CD4-positive, alpha-beta T cell (primary cell): Measurements from ENCODE around the gene CPNE1. TPM values are rescaled to one million over a fixed set of nuclear protein-coding genes. Genes with fewer than 3 reads are reported as not detected.

Source experiments
- ATAC-seq: fragments of 200-7000 bp; cut with Tn5 transposase; one replicate; pipeline ENCODE4 v1.10.0; 2022; ENCODE audit warnings: mild to moderate bottlenecking; ENCODE audit not compliant: poor library complexity
- CTCF ChIA-PET: fragments of 350-600 bp; sonication (Branson Sonifier 250); formaldehyde crosslinking; loops from one replicate; lab custom pipeline; 2021; ENCODE audit warnings: antibody characterized with exemption, inconsistent platforms; lab: Charles Lee
- POLR2A ChIA-PET: fragments of 350-600 bp; sonication (Branson Sonifier 250); formaldehyde crosslinking; loops from one replicate; lab custom pipeline; 2021; ENCODE audit warnings: antibody characterized with exemption, inconsistent platforms; lab: Charles Lee
- DNase-seq, 14 experiments: peaks; one replicate each; pipeline ENCODE4 v3.0.0-alpha.2; 2013 to 2020; ENCODE audit warnings: mixed read lengths in 2 of 14
- H3K27ac ChIP-seq, 2 donors: one replicate each; pipeline versions ENCODE4 v1.5.1 to v1.7.0; 2013; ENCODE audit warnings: low read length in 2 of 2, low read depth in 1 of 2, mild to moderate bottlenecking in 1 of 2
- H3K27me3 ChIP-seq, 2 experiments: 1 replicate in 1 of 2; 2 replicates in 1 of 2; pipeline versions ENCODE4 v1.6.1 to v1.7.0; 2013; ENCODE audit warnings: low read length in 2 of 2, control low read depth in 1 of 2, mild to moderate bottlenecking in 1 of 2, moderate library complexity in 1 of 2; ENCODE audit not compliant: insufficient read depth in 2 of 2, control insufficient read depth in 1 of 2
- H3K36me3 ChIP-seq: one replicate; pipeline ENCODE4 v1.6.1; 2013; ENCODE audit warnings: low read length, control low read depth; ENCODE audit not compliant: insufficient read depth
- H3K4me1 ChIP-seq: one replicate; pipeline ENCODE4 v1.6.1; 2013; ENCODE audit warnings: low read length, control low read depth; ENCODE audit not compliant: insufficient read depth
- H3K4me3 ChIP-seq: one replicate; pipeline ENCODE4 v1.5.1; 2013; ENCODE audit warnings: mild to moderate bottlenecking, low read length, moderate library complexity
- H3K9me3 ChIP-seq, 2 experiments: 1 replicate in 1 of 2; 2 replicates in 1 of 2; pipeline versions ENCODE4 v1.6.1 to v1.7.0; 2013; ENCODE audit warnings: low read length in 2 of 2, mild to moderate bottlenecking in 2 of 2, control low read depth in 1 of 2, moderate library complexity in 1 of 2; ENCODE audit not compliant: control insufficient read depth in 1 of 2, insufficient read depth in 1 of 2
- H3K27ac Mint-ChIP-seq: one replicate; pipeline ENCODE4 v1.8.0; 2020; ENCODE audit warnings: mixed read lengths
- H3K27me3 Mint-ChIP-seq: one replicate; pipeline ENCODE4 v1.8.0; 2021; ENCODE audit warnings: mixed read lengths
- H3K36me3 Mint-ChIP-seq: one replicate; pipeline ENCODE4 v1.8.0; 2021; ENCODE audit warnings: low read depth, mixed read lengths
- H3K4me1 Mint-ChIP-seq: one replicate; pipeline ENCODE4 v1.8.0; 2021; ENCODE audit warnings: low read depth, mixed read lengths
- H3K4me3 Mint-ChIP-seq: one replicate; pipeline ENCODE4 v1.8.0; 2020; ENCODE audit warnings: mild to moderate bottlenecking, mixed read lengths
- H3K9me3 Mint-ChIP-seq: one replicate; pipeline ENCODE4 v1.8.0; 2020; ENCODE audit warnings: mixed read lengths
- CTCF ChIP-seq: fragments of 200-600 bp; IDR thresholded peaks from one replicate; pipeline ENCODE4 v1.8.0; 2022; ENCODE audit warnings: antibody characterized with exemption, mild to moderate bottlenecking
- intact Hi-C, 2 experiments: fragments of 100-400 bp; cut with DNase I in 1 of 2; cut with micrococcal nuclease in 1 of 2; formaldehyde crosslinking; loops; one replicate each; pipeline versions ENCODE4 v1.15.1 to v1.9.0; 2023 to 2025; cut with DNase I, micrococcal nuclease
- total RNA-seq, 174 experiments: library from RNA in 2 of 174; stranded (reverse) in 2 of 174; gene quantifications; one replicate each; pipeline ENCODE4 v1.2.3 and lab custom pipeline; 2021 to 2026

Gene CPNE1
- total RNA-seq, 2 experiments from 2014 or later, result 146 to 153 TPM

GRCh38 chr20:35627121-35627520 lies 37.6 kb downstream of the CPNE1 start:
- intact Hi-C loops, result no loop called here
- peaks cover 69% of the 10 kb centered on the region for H3K36me3 Mint-ChIP-seq
- no peaks in the 10 kb centered on the region for H3K27me3 Mint-ChIP-seq
- no peaks in the 10 kb centered on the region for H3K27me3 ChIP-seq
- no peak overlapping the region for H3K27ac Mint-ChIP-seq
- H3K9me3 Mint-ChIP-seq, result no peaks in the 10 kb centered on the region
- no peak overlapping the region for H3K4me3 ChIP-seq
- DNase-seq (no peak), ATAC-seq (no peak)
- no peaks in the 10 kb centered on the region for H3K9me3 ChIP-seq
- no peak overlapping the region for H3K27ac ChIP-seq
- H3K4me1 Mint-ChIP-seq, result no peaks in the 10 kb centered on the region
- no peak overlapping the region for H3K4me3 Mint-ChIP-seq
- no peaks in the 10 kb centered on the region for H3K4me1 ChIP-seq
- POLR2A ChIA-PET, result no interaction called here
- CTCF ChIA-PET, result interaction anchor here (0.6 kb wide), 1 partner anchor 950 kb away, joined by 3 read pairs; no protein-coding TSS in a partner anchor
- no peak for TF ChIP-seq CTCF
- peaks cover 64% of the 10 kb centered on the region for H3K36me3 ChIP-seq

DNA sequence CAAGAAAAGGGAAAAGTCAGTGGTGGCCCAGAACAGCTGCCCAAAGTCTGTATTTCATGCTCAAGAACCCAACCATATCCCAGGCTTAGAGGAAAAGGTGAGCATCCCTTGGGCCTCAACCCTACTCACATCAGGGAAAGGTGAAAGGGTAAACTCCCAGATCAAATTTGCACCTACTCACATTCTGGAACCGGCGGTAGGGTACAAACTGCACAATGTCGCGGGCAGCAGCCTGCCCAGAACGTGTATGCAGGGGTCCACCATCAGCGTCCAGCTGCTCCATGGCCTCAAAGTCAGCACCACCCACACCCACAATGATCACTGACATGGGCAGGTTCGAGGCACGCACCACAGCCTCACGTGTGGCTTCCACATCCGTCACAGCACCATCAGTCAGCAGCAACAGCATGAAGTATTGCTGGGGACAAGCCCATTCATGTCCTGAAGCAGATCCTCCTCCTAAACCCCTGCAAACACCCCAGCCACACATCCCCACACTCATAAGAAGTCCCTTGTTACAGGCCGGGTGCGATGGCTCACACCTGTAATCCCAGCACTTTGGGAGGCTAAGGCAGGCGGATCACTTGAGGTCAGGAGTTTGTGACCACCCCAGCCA lies 38.2 kb downstream of the CPNE1 start:
- Mint-ChIP-seq H3K27me3 (no peaks in the 10 kb centered on the region), H3K4me1 (no peaks in the 10 kb centered on the region), H3K4me3 (no peak overlapping the region), H3K9me3 (no peaks in the 10 kb centered on the region), H3K27ac (no peak overlapping the region), H3K36me3 (peaks cover 65% of the 10 kb centered on the region)
- H3K27me3 ChIP-seq, result no peaks in the 10 kb centered on the region
- no peak for DNase-seq
- ATAC-seq, result no peak
- intact Hi-C loops, result no loop called here
- no peak overlapping the region for H3K27ac ChIP-seq
- H3K9me3 ChIP-seq, result no peaks in the 10 kb centered on the region
- peaks cover 58% of the 10 kb centered on the region for H3K36me3 ChIP-seq
- no peak overlapping the region for H3K4me3 ChIP-seq
- no peaks in the 10 kb centered on the region for H3K4me1 ChIP-seq
- POLR2A ChIA-PET, result no interaction called here
- CTCF ChIA-PET, result interaction anchor here (0.6 kb wide), 1 partner anchor 949 kb away, joined by 3 read pairs; no protein-coding TSS in a partner anchor
- no peak for TF ChIP-seq CTCF

DNA sequence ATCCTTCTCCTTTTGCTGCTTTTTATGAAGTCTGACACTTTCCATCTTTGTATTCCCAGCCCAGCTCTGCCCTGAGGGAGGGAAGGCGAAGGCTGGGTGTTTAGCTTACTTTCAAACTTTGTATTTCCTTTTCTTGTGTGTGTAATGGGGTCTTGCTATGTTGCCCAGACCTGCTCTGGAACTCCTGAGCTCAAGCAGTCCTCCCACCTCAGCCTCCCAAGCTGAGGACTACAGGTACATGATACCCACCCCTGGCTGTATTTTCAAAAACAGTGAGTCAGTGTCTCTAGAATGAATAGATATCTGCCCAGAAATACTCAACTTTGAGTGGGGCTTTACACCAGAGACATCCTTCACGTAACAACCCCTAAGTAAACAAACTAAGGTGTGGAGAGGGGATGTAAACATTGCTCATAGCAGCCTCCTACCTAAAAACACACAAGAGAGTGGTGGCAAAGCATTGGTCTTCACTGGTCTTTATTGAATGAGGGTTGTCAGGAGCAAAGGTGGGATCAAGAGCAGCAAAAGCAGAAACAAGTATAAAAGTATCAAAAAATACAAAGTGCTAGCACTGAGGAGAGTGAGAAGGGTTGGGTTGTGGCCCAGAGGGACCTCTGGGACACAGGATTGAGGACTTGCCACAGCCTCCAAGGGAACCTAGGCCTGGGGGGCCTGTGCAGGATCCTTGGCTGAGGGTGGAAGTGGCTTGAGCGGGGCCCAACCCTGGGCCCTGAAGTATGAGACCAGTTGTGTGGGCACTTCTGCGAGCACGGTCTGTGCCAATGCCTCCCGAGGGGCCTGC lies 38.9 kb downstream of the CPNE1 start:
- intact Hi-C loops, result no loop called here
- no peak for DNase-seq
- no peaks in the 10 kb centered on the region for H3K9me3 ChIP-seq
- POLR2A ChIA-PET, result no interaction called here
- H3K4me1 ChIP-seq, result no peaks in the 10 kb centered on the region
- H3K36me3 ChIP-seq, result peaks cover 51% of the 10 kb centered on the region
- H3K4me3 Mint-ChIP-seq, result no peak overlapping the region
- no peaks in the 10 kb centered on the region for H3K27me3 ChIP-seq
- no peak for ATAC-seq
- TF ChIP-seq CTCF, result no peak
- no peaks in the 10 kb centered on the region for H3K4me1 Mint-ChIP-seq
- CTCF ChIA-PET, result interaction anchor here (0.6 kb wide), 1 partner anchor 88 kb away, joined by 3 read pairs; no protein-coding TSS in a partner anchor
- H3K36me3 Mint-ChIP-seq, result peaks cover 59% of the 10 kb centered on the region
- H3K27ac Mint-ChIP-seq, result peak overlapping the region; percentile 31
- H3K9me3 Mint-ChIP-seq, result no peaks in the 10 kb centered on the region
- H3K27ac ChIP-seq, result no peak overlapping the region
- no peaks in the 10 kb centered on the region for H3K27me3 Mint-ChIP-seq
- H3K4me3 ChIP-seq, result no peak overlapping the region
